ENCODE data around the gene HELZ2.
"Not testable (repeated sequence)": the region's sequence is repeated elsewhere in the genome, so short reads cannot be mapped to it uniquely, and the experiment has no call there.

HELZ2 gene

GRCh38 chr20:63577317-63577894, 3.4 kb upstream of the HELZ2 start:
- peak; percentile 25 to 75 for DNase-seq

GRCh38 chr20:63576311-63576710, 2.3 kb upstream of the HELZ2 start:
- no peak for DNase-seq

GRCh38 chr20:63574829-63575743, 1.0 kb upstream of the HELZ2 start:
- no peak for DNase-seq

GRCh38 chr20:63573647-63574131, 350 bp downstream of the HELZ2 start:
- no peak for DNase-seq

GRCh38 chr20:63572788-63573646, 1.0 kb downstream of the HELZ2 start:
- DNase-seq: no peak

- DNase-seq: no peak
Measured at GRCh38 chr20:63572071-63572787, 1.8 kb downstream of the HELZ2 start.

- DNase-seq: not testable (repeated sequence)
Measured at GRCh38 chr20:63571087-63571478, 3.0 kb downstream of the HELZ2 start.

GRCh38 chr20:63570281-63571086, 3.6 kb downstream of the HELZ2 start:
- DNase-seq: no peak

GRCh38 chr20:63568986-63569949, 4.8 kb downstream of the HELZ2 start:
- DNase-seq: peak; percentile 66 to 90

GRCh38 chr20:63568170-63568981, 5.7 kb downstream of the HELZ2 start:
- no peak for DNase-seq

GRCh38 chr20:63567386-63568169, 6.5 kb downstream of the HELZ2 start:
- DNase-seq: no peak

- DNase-seq: no peak
Measured at GRCh38 chr20:63567136-63567385, 7.0 kb downstream of the HELZ2 start.

GRCh38 chr20:63566395-63567135, 7.5 kb downstream of the HELZ2 start:
- DNase-seq: no peak

- DNase-seq: no peak
Measured at GRCh38 chr20:63565699-63566335, 8.2 kb downstream of the HELZ2 start.

- no peak for DNase-seq
Measured at GRCh38 chr20:63565021-63565698, 8.9 kb downstream of the HELZ2 start.

- no peak for DNase-seq
Measured at GRCh38 chr20:63564036-63564810, 9.8 kb downstream of the HELZ2 start.
